Panc1 (cell line): Measurements from ENCODE around the gene GPBAR1.

Experiments used
- POLR2AphosphoS5 ChIP-seq: IDR thresholded peaks from 2 replicates; pipeline ENCODE4 v1.6.1; 2012; ENCODE audit warnings: mild to moderate bottlenecking, low read depth, low read length, moderate library complexity
- SIN3A ChIP-seq: IDR thresholded peaks from 2 replicates; pipeline ENCODE4 v1.6.1; 2012; ENCODE audit warnings: low read depth, mild to moderate bottlenecking, low read length, moderate library complexity, borderline replicate concordance; ENCODE audit not compliant: insufficient read depth
- TF ChIP-seq, protein P1 (sequence below): fragments of 450-650 bp; IDR thresholded peaks from 2 replicates; pipeline ENCODE4 v1.5.1; 2017; ENCODE audit warnings: mild to moderate bottlenecking

DNA sequence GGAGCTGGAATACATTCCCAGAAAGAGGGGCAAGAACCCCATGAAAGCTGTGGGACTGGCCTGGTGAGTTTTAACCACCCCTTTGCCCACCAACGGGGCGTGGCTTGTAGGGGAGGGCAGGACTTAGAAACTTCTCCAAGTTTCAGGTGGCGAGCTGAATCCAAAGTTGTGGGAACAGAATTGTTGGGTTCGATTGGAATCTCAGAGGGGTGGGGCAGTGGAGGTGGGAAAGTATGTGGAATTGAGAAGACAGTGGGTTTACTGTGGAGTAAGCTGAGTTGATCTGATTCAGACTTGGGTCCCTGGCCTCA is 10.6 kb downstream of the GPBAR1 start:
- TF ChIP-seq, protein P1, sequence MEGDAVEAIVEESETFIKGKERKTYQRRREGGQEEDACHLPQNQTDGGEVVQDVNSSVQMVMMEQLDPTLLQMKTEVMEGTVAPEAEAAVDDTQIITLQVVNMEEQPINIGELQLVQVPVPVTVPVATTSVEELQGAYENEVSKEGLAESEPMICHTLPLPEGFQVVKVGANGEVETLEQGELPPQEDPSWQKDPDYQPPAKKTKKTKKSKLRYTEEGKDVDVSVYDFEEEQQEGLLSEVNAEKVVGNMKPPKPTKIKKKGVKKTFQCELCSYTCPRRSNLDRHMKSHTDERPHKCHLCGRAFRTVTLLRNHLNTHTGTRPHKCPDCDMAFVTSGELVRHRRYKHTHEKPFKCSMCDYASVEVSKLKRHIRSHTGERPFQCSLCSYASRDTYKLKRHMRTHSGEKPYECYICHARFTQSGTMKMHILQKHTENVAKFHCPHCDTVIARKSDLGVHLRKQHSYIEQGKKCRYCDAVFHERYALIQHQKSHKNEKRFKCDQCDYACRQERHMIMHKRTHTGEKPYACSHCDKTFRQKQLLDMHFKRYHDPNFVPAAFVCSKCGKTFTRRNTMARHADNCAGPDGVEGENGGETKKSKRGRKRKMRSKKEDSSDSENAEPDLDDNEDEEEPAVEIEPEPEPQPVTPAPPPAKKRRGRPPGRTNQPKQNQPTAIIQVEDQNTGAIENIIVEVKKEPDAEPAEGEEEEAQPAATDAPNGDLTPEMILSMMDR: no peak
- TF ChIP-seq SIN3A: no peak
- no peak for TF ChIP-seq POLR2AphosphoS5
